OCI-LY1 (cell line): ENCODE results near the gene CACNA2D3.

ENCODE experiments used
- H2AFZ ChIP-seq: fragments of 200-600 bp; sonication (generic), shearing (Covaris generic); 2 replicates; pipeline ENCODE4 v1.6.0; 2014; ENCODE audit warnings: antibody characterized with exemption, mild to moderate bottlenecking, low read length
- H3F3A ChIP-seq: fragments of 200-600 bp; sonication (generic), shearing (Covaris generic); 2 replicates; pipeline ENCODE4 v1.6.0; 2014; ENCODE audit warnings: mild to moderate bottlenecking, antibody characterized with exemption, low read length, moderate library complexity; ENCODE audit not compliant: insufficient read depth
- H3K27ac ChIP-seq: fragments of 200-600 bp; sonication (generic); 2 replicates; pipeline ENCODE4 v1.5.1; 2014; ENCODE audit warnings: low read length, mixed run types, mild to moderate bottlenecking, low read depth; ENCODE audit not compliant: poor library complexity, severe bottlenecking
- H3K27me3 ChIP-seq: fragments of 200-600 bp; sonication (generic); 2 replicates; pipeline ENCODE4 v1.6.0; 2014; ENCODE audit warnings: antibody characterized with exemption, mild to moderate bottlenecking, low read length, moderate library complexity; ENCODE audit not compliant: insufficient read depth
- H3K36me3 ChIP-seq: fragments of 200-600 bp; sonication (generic); 2 replicates; pipeline ENCODE4 v1.6.1; 2014; ENCODE audit warnings: mild to moderate bottlenecking, antibody characterized with exemption, low read length, moderate library complexity, mixed read lengths; ENCODE audit not compliant: insufficient read depth
- H3K4me1 ChIP-seq: fragments of 200-600 bp; sonication (generic); 2 replicates; pipeline ENCODE4 v1.5.1; 2014; ENCODE audit warnings: mild to moderate bottlenecking, low read length, moderate library complexity; ENCODE audit not compliant: insufficient read depth, severe bottlenecking
- H3K4me2 ChIP-seq: fragments of 200-600 bp; sonication (generic), shearing (Covaris generic); 2 replicates; pipeline ENCODE4 v1.6.1; 2014; ENCODE audit warnings: low read length
- H3K4me3 ChIP-seq: fragments of 200-600 bp; sonication (generic); 2 replicates; pipeline ENCODE4 v1.5.1; 2014; ENCODE audit warnings: low read length, low read depth, mild to moderate bottlenecking, mixed read lengths; ENCODE audit not compliant: poor library complexity, severe bottlenecking
- H3K79me2 ChIP-seq: fragments of 200-600 bp; shearing (Covaris generic); 2 replicates; pipeline ENCODE4 v1.6.1; 2016; ENCODE audit warnings: mixed run types, low read length, mixed read lengths; ENCODE audit not compliant: insufficient read depth
- H3K9ac ChIP-seq: fragments of 200-600 bp; sonication (generic), shearing (Covaris generic); 2 replicates; pipeline ENCODE4 v1.6.1; 2014; ENCODE audit warnings: mild to moderate bottlenecking, low read length, mixed read lengths
- H3K9me2 ChIP-seq: fragments of 200-600 bp; sonication (generic), shearing (Covaris generic); 2 replicates; pipeline ENCODE4 v1.6.1; 2014; ENCODE audit warnings: low read depth, mild to moderate bottlenecking, low read length, mixed read lengths
- H3K9me3 ChIP-seq: fragments of 200-600 bp; shearing (Covaris generic); 2 replicates; pipeline ENCODE4 v1.6.1; 2014; ENCODE audit warnings: low read length, mixed read lengths
- H4K20me1 ChIP-seq: fragments of 200-600 bp; sonication (generic), shearing (Covaris generic); 2 replicates; pipeline ENCODE4 v1.6.0; 2016; ENCODE audit warnings: mild to moderate bottlenecking, low read length; ENCODE audit not compliant: insufficient read depth
- EZH2 ChIP-seq: fragments of 200-600 bp; sonication (generic), shearing (Covaris generic); IDR thresholded peaks from 2 replicates; pipeline ENCODE4 v1.8.0; 2017; ENCODE audit warnings: borderline replicate concordance, mixed run types, mild to moderate bottlenecking, antibody characterized with exemption, low read length, moderate library complexity, mixed read lengths
- TF ChIP-seq, protein P1 (sequence below): fragments of 200-600 bp; sonication (generic), shearing (Covaris generic); IDR thresholded peaks from 2 replicates; pipeline ENCODE4 v1.5.1; 2017; ENCODE audit warnings: mild to moderate bottlenecking, antibody characterized with exemption, low read length, moderate library complexity, mixed read lengths

The CACNA2D3 gene

DNA sequence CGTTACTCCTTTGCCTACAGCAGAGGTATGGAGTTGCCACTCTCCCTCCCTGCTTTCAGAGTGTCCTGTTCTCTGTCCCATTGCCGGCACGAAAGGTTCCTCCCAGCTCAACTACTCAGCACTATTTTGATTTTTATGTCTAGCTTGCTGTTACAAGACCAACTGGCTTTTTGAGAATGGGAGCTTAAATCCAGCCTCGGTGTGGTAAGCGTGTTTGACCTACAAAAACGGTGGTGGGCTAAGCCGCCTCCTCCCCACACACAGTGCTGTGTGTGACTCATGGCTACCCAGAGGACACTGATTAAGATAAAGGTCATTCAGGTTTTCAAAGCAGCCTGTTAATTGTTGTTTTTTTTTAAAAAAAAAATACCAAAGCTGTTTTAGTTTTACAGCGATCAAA lies 741.0 kb downstream of the CACNA2D3 start:
- Histone ChIP-seq H3K27ac (no peak overlapping the region), H3K4me1 (no peaks in the 10 kb centered on the region), H3K79me2 (no peaks in the 10 kb centered on the region), H3K36me3 (no peaks in the 10 kb centered on the region), H3K9ac (no peak overlapping the region), H3F3A (no peaks in the 10 kb centered on the region), H3K9me2 (no peaks in the 10 kb centered on the region), H3K4me2 (no peak overlapping the region), H3K27me3 (no peaks in the 10 kb centered on the region), H4K20me1 (no peaks in the 10 kb centered on the region), H2AFZ (no peak overlapping the region), H3K9me3 (no peaks in the 10 kb centered on the region), H3K4me3 (no peak overlapping the region)
- TF ChIP-seq EZH2, result no peak

DNA sequence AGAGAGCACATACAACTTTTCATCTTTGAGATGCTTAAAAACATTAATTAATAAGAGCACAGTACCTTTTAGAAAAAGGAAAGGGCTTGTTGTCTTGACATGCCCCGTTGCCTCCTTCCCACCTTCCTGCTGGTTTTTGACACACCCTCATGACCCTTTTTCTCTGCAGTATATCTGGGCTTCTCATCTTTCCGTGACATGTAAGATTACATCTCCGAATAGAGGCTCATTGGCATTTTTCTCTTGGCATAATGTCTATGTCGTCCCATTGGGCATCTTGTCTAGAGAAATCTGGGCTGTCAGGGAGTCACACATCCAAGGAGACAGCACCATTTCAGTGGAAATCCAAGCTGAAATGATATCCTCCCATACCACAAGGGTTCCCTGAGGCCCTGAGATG lies 741.4 kb downstream of the CACNA2D3 start:
- H3K27me3 ChIP-seq, result no peaks in the 10 kb centered on the region
- no peaks in the 10 kb centered on the region for H3K9me2 ChIP-seq
- no peak overlapping the region for H3K9ac ChIP-seq
- H3K27ac ChIP-seq, result no peak overlapping the region
- H3K36me3 ChIP-seq, result no peaks in the 10 kb centered on the region
- no peak overlapping the region for H2AFZ ChIP-seq
- no peak overlapping the region for H3K4me2 ChIP-seq
- H3K79me2 ChIP-seq, result no peaks in the 10 kb centered on the region
- no peak for TF ChIP-seq EZH2
- TF ChIP-seq, protein P1, sequence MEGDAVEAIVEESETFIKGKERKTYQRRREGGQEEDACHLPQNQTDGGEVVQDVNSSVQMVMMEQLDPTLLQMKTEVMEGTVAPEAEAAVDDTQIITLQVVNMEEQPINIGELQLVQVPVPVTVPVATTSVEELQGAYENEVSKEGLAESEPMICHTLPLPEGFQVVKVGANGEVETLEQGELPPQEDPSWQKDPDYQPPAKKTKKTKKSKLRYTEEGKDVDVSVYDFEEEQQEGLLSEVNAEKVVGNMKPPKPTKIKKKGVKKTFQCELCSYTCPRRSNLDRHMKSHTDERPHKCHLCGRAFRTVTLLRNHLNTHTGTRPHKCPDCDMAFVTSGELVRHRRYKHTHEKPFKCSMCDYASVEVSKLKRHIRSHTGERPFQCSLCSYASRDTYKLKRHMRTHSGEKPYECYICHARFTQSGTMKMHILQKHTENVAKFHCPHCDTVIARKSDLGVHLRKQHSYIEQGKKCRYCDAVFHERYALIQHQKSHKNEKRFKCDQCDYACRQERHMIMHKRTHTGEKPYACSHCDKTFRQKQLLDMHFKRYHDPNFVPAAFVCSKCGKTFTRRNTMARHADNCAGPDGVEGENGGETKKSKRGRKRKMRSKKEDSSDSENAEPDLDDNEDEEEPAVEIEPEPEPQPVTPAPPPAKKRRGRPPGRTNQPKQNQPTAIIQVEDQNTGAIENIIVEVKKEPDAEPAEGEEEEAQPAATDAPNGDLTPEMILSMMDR, result no peak
- H4K20me1 ChIP-seq, result no peaks in the 10 kb centered on the region
- no peaks in the 10 kb centered on the region for H3F3A ChIP-seq
- H3K9me3 ChIP-seq, result no peaks in the 10 kb centered on the region
- no peak overlapping the region for H3K4me3 ChIP-seq
- H3K4me1 ChIP-seq, result no peaks in the 10 kb centered on the region

DNA sequence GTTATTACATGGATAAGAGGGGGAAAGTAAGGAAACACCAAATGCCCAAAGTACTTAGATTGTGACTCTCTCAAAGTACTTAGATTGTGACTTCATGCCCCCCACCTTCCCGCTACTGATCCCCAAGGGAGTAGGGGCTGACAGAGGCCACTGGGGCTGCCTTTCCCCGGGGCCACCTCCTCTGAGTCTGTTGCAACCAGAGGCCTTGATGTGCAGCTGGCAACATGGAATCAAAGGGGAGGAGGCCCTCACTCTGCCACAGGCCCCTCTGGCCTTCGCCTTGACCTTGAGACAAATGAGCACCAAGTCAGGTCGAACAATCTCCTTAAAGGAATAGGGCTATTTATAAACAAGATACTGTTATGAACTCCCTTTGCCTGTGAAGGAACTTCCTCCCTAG lies 743.0 kb downstream of the CACNA2D3 start:
- no peak overlapping the region for H3K4me2 ChIP-seq
- no peak overlapping the region for H3K27ac ChIP-seq
- H3K9ac ChIP-seq, result no peak overlapping the region
- no peaks in the 10 kb centered on the region for H3K27me3 ChIP-seq
- no peaks in the 10 kb centered on the region for H3K9me3 ChIP-seq
- H3K9me2 ChIP-seq, result no peaks in the 10 kb centered on the region
- H3K79me2 ChIP-seq, result no peaks in the 10 kb centered on the region
- H3K4me3 ChIP-seq, result no peak overlapping the region
- H3K4me1 ChIP-seq, result no peaks in the 10 kb centered on the region
- no peak overlapping the region for H2AFZ ChIP-seq
- H3K36me3 ChIP-seq, result no peaks in the 10 kb centered on the region
- no peak for TF ChIP-seq EZH2
- TF ChIP-seq, protein P1, result no peak
- H3F3A ChIP-seq, result no peaks in the 10 kb centered on the region
- H4K20me1 ChIP-seq, result no peaks in the 10 kb centered on the region

DNA sequence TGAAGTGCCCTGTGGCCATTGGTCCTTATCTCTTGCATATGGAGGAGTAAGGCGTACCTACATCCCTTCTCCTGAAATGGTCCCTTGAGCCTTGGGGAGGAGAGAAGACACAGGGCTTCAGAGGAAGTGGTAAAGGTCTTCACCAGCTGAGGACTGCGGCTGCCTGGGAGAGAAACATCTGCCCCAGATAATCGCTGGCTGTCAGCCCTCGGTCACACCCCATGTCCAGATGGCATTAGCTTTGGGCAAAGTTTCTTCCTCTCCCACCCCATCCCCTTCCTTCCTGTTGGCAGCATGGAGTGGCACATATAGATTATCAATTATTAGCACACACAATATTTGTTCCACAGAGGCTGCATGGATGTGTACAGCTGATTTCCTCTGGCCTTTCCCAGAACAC lies 743.9 kb downstream of the CACNA2D3 start:
- no peak overlapping the region for H3K4me2 ChIP-seq
- no peaks in the 10 kb centered on the region for H3K79me2 ChIP-seq
- H4K20me1 ChIP-seq, result no peaks in the 10 kb centered on the region
- no peak overlapping the region for H3K9ac ChIP-seq
- H3F3A ChIP-seq, result no peaks in the 10 kb centered on the region
- H3K27ac ChIP-seq, result no peak overlapping the region
- H3K9me3 ChIP-seq, result no peaks in the 10 kb centered on the region
- no peak overlapping the region for H3K4me3 ChIP-seq
- no peaks in the 10 kb centered on the region for H3K9me2 ChIP-seq
- no peak overlapping the region for H2AFZ ChIP-seq
- H3K27me3 ChIP-seq, result no peaks in the 10 kb centered on the region
- no peaks in the 10 kb centered on the region for H3K4me1 ChIP-seq
- TF ChIP-seq, protein P1, result no peak
- no peak for TF ChIP-seq EZH2
- no peaks in the 10 kb centered on the region for H3K36me3 ChIP-seq
